ENCODE measurements around the gene NELFB. TPM values are rescaled to one million over a fixed set of nuclear protein-coding genes. Genes with fewer than 3 reads are reported as not detected.

Gene NELFB
- total RNA-seq, 2 experiments from 2014 or later = 62.6 to 74.8 TPM

- intact Hi-C loops (cut with micrococcal nuclease; ENCODE audit: unreplicated experiment) = loop anchor here (2.0 kb wide), 1 partner anchor 157 kb away; no protein-coding TSS in a partner anchor
- DNase-seq (ENCODE audit: low spot score) = no peak
- no TSS peak for BruUV-seq (replicated peaks)
- Histone ChIP-seq H3K36me3 (ENCODE audit: insufficient read depth, low read length) (no peaks in the 10 kb centered on the region), H3K27ac (ENCODE audit: low read depth, low read length, poor library complexity, severe bottlenecking) (no peak overlapping the region), H3K4me3 (ENCODE audit: low read depth, low read length, poor library complexity, severe bottlenecking) (no peak overlapping the region), H2AFZ (ENCODE audit: low read length) (no peak overlapping the region), H3K4me1 (ENCODE audit: insufficient read depth, low read length, poor library complexity, severe bottlenecking) (peaks cover 26% of the 10 kb centered on the region), H3K4me2 (ENCODE audit: low read length) (no peak overlapping the region), H4K20me1 (ENCODE audit: insufficient read depth, low read length) (no peaks in the 10 kb centered on the region), H3K9me2 (ENCODE audit: insufficient read depth, low read length) (no peaks in the 10 kb centered on the region), H3K79me2 (ENCODE audit: insufficient read depth, low read depth, low read length) (no peaks in the 10 kb centered on the region), H3K9me3 (ENCODE audit: low read length) (no peaks in the 10 kb centered on the region)
- POLR2A ChIA-PET = no interaction called here
- TF ChIP-seq, protein P1, sequence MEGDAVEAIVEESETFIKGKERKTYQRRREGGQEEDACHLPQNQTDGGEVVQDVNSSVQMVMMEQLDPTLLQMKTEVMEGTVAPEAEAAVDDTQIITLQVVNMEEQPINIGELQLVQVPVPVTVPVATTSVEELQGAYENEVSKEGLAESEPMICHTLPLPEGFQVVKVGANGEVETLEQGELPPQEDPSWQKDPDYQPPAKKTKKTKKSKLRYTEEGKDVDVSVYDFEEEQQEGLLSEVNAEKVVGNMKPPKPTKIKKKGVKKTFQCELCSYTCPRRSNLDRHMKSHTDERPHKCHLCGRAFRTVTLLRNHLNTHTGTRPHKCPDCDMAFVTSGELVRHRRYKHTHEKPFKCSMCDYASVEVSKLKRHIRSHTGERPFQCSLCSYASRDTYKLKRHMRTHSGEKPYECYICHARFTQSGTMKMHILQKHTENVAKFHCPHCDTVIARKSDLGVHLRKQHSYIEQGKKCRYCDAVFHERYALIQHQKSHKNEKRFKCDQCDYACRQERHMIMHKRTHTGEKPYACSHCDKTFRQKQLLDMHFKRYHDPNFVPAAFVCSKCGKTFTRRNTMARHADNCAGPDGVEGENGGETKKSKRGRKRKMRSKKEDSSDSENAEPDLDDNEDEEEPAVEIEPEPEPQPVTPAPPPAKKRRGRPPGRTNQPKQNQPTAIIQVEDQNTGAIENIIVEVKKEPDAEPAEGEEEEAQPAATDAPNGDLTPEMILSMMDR (conservative IDR thresholded peaks at IDR 0.05; ENCODE audit: low read length) = no peak
- TF ChIP-seq EZH2phosphoT487 (IDR thresholded peaks at IDR 0.05; ENCODE audit: borderline replicate concordance, low read depth, low read length) = no peak
- CTCF ChIA-PET (ENCODE audit: unreplicated experiment) = no interaction called here
These were observed 29.3 kb upstream of the NELFB start for GRCh38 chr9:137225699-137226331.

DNA sequence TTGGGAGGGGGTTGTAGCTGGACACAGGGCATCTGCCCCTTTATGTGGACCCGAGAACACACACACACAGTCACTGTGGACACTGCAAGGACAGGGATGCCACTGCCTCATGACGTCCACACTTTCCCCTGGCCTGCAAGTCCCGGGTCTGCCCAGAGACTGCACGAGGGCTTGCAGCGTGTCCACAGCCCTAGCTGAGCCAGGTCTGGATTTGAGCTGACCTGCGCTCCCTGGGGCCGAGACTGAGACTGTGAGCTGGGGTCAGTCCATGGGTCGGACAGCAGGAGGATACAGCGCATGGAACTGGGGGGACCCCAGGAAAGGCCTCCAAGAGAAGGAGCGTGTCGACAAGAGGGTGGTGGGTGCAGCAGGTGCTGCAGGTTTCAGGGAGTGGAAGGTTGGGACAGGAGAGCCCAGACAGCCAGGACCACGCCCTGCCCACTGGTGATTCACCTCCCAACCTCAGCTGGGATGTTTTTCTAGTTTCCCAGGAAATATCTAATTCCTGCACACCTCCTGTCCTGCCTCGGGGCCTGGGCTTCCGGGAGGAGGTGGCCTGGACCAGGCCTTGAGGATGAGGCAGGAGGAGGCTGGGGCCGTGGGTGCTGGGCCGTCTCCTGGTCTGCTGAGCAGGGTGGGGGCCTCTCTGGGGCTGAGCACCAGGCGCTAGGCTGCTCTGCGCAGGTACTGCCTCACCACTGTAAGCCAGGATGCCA is 28.6 kb upstream of the NELFB start:
- no peak overlapping the region for H2AFZ ChIP-seq (ENCODE audit: low read length)
- POLR2A ChIA-PET = no interaction called here
- no peaks in the 10 kb centered on the region for H3K9me2 ChIP-seq (ENCODE audit: insufficient read depth, low read length)
- TF ChIP-seq, protein P1 (conservative IDR thresholded peaks at IDR 0.05; ENCODE audit: low read length) = no peak
- no peak for TF ChIP-seq EZH2phosphoT487 (IDR thresholded peaks at IDR 0.05; ENCODE audit: borderline replicate concordance, low read depth, low read length)
- CTCF ChIA-PET (ENCODE audit: unreplicated experiment) = interaction anchor here (0.6 kb wide), 1 partner anchor 33 kb away, joined by 3 read pairs; no protein-coding TSS in a partner anchor
- H3K4me2 ChIP-seq (ENCODE audit: low read length) = no peak overlapping the region
- intact Hi-C loops (cut with micrococcal nuclease; ENCODE audit: unreplicated experiment) = loop anchor here (1.0 to 2.0 kb wide), 4 partner anchors 26 to 180 kb away; partner anchors contain the start of genes NPDC1 and TPRN
- H3K9me3 ChIP-seq (ENCODE audit: low read length) = no peaks in the 10 kb centered on the region
- DNase-seq (ENCODE audit: low spot score) = no peak
- no peaks in the 10 kb centered on the region for H4K20me1 ChIP-seq (ENCODE audit: insufficient read depth, low read length)
- H3K4me1 ChIP-seq (ENCODE audit: insufficient read depth, low read length, poor library complexity, severe bottlenecking) = peaks cover 25% of the 10 kb centered on the region
- BruUV-seq (replicated peaks) = no TSS peak
- H3K36me3 ChIP-seq (ENCODE audit: insufficient read depth, low read length) = no peaks in the 10 kb centered on the region
- H3K79me2 ChIP-seq (ENCODE audit: insufficient read depth, low read depth, low read length) = no peaks in the 10 kb centered on the region
- H3K4me3 ChIP-seq (ENCODE audit: low read depth, low read length, poor library complexity, severe bottlenecking) = no peak overlapping the region
- H3K27ac ChIP-seq (ENCODE audit: low read depth, low read length, poor library complexity, severe bottlenecking) = no peak overlapping the region
